PC-3 (cell line): Measurements from ENCODE around the gene HIP1R. TPM values are rescaled to one million over a fixed set of nuclear protein-coding genes. Genes with fewer than 3 reads are reported as not detected.
"Not testable (repeated sequence)": the region's sequence is repeated elsewhere in the genome, so short reads cannot be mapped to it uniquely, and the experiment has no call there.

Experiments
- ATAC-seq: fragments of 200-7000 bp; cut with Tn5 transposase; 2 replicates; pipeline ENCODE4 v1.9.1; 2020; ENCODE audit warnings: mild to moderate bottlenecking, moderate library complexity
- BruUV-seq: library from RNA; stranded (reverse); fragments of 400-500 nt; replicated peaks from 2 replicates; lab custom pipeline; 2021; lab: Mats Ljungman, UMichigan
- CTCF ChIA-PET: fragments of 300-600 bp; sonication (Branson Sonifier 250); formaldehyde crosslinking; loops from one replicate; lab custom pipeline; 2022; ENCODE audit warnings: antibody characterized with exemption; lab: Charles Lee
- POLR2A ChIA-PET: fragments of 300-600 bp; sonication (Branson Sonifier 250); formaldehyde crosslinking; loops from one replicate; lab custom pipeline; 2022; ENCODE audit warnings: antibody characterized with exemption; ENCODE audit not compliant: unreplicated experiment; lab: Charles Lee
- DNase-seq: peaks from one replicate; pipeline ENCODE4 v3.0.0-alpha.2; 2015
- H2AFZ ChIP-seq: fragments of 300-600 bp; sonication (generic); 2 replicates; pipeline ENCODE4 v1.6.0; 2016; ENCODE audit warnings: antibody characterized with exemption, low read length
- H3F3A ChIP-seq: fragments of 300-600 bp; sonication (generic); one replicate; pipeline ENCODE4 v1.6.0; 2017; ENCODE audit warnings: antibody characterized with exemption, low read length, control low read depth, mild to moderate bottlenecking; ENCODE audit not compliant: unreplicated experiment
- H3K27ac ChIP-seq: fragments of 300-600 bp; sonication (generic); 2 replicates; pipeline ENCODE4 v1.5.1; 2016; ENCODE audit warnings: mild to moderate bottlenecking, low read length
- H3K27me3 ChIP-seq: fragments of 300-600 bp; sonication (generic); 2 replicates; pipeline ENCODE4 v1.6.1; 2016; ENCODE audit warnings: low read length, mixed read lengths
- H3K36me3 ChIP-seq: fragments of 300-600 bp; sonication (generic); 2 replicates; pipeline ENCODE4 v1.6.1; 2016; ENCODE audit warnings: low read depth, mixed run types, low read length, mixed read lengths
- H3K4me1 ChIP-seq: fragments of 300-600 bp; sonication (generic); 2 replicates; pipeline ENCODE4 v1.5.1; 2016; ENCODE audit warnings: low read length; ENCODE audit not compliant: insufficient read depth
- H3K4me2 ChIP-seq: fragments of 300-600 bp; sonication (generic); 2 replicates; pipeline ENCODE4 v1.6.0; 2016; ENCODE audit warnings: low read length
- H3K4me3 ChIP-seq: fragments of 300-600 bp; sonication (generic); 2 replicates; pipeline ENCODE4 v1.5.1; 2016; ENCODE audit warnings: mild to moderate bottlenecking, low read length, mixed read lengths
- H3K79me2 ChIP-seq: fragments of 300-600 bp; sonication (generic); 2 replicates; pipeline ENCODE4 v1.6.1; 2017; ENCODE audit warnings: low read length, mixed read lengths
- H3K9ac ChIP-seq: fragments of 300-600 bp; sonication (generic); 2 replicates; pipeline ENCODE4 v1.6.0; 2016; ENCODE audit warnings: mild to moderate bottlenecking, low read length
- H3K9me2 ChIP-seq: fragments of 300-600 bp; sonication (generic); replicated peaks from 2 replicates; pipeline ENCODE4 v1.6.1; 2016; ENCODE audit warnings: mixed run types, low read length, mixed read lengths
- H3K9me3 ChIP-seq: fragments of 300-600 bp; sonication (generic); 2 replicates; pipeline ENCODE4 v1.6.1; 2016; ENCODE audit warnings: low read length, mixed read lengths
- H4K20me1 ChIP-seq: fragments of 300-600 bp; sonication (generic); 2 replicates; pipeline ENCODE4 v1.6.1; 2016; ENCODE audit warnings: low read length, mixed read lengths
- EZH2 ChIP-seq: fragments of 300-600 bp; sonication (generic); IDR thresholded peaks from one replicate; pipeline ENCODE4 v1.6.1; 2017; ENCODE audit warnings: antibody characterized with exemption, mild to moderate bottlenecking, low read length; ENCODE audit not compliant: unreplicated experiment
- EZH2phosphoT487 ChIP-seq: fragments of 300-600 bp; sonication (generic); IDR thresholded peaks from 2 replicates; pipeline ENCODE4 v1.6.1; 2018; ENCODE audit warnings: mild to moderate bottlenecking, antibody characterized with exemption, low read length, borderline replicate concordance
- intact Hi-C: fragments of 100-400 bp; cut with micrococcal nuclease; formaldehyde crosslinking; loops from 2 replicates; pipeline ENCODE4 v1.9.0; 2023
- total RNA-seq: library from RNA; depleted of rRNA; stranded (reverse); fragments of >200 nt; gene quantifications from 2 replicates; pipeline ENCODE4 v1.2.3, GENCODE V29; 2014
- TF ChIP-seq, protein P1 (sequence below): fragments of 300-600 bp; sonication (generic); conservative IDR thresholded peaks from 2 replicates; pipeline ENCODE4 v1.5.1; 2017; ENCODE audit warnings: antibody characterized with exemption, low read depth, mild to moderate bottlenecking, low read length

The HIP1R gene
- total RNA-seq, 1 experiment from 2014 or later = 46.1 TPM

DNA sequence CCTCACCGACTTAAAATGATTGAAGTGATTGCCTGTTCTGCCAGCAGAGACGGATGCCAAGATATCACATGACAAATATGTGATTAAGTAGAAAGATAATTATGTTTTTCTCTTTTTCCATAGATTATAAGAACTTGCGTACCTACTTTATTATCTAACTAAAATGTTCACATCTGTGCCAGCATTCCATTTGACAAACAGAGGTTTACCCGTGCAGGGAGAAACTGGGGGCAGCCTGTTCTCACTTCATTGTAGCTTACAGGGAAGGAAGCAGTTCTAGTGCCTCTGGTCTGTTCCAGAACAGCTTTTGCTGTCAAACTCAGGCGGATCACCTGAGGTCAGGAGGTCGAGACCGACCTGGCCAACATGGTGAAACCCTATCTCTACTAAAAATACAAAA, 31.3 kb upstream of the HIP1R start:
- H3K27me3 ChIP-seq = no peaks in the 10 kb centered on the region
- CTCF ChIA-PET = no interaction called here

DNA sequence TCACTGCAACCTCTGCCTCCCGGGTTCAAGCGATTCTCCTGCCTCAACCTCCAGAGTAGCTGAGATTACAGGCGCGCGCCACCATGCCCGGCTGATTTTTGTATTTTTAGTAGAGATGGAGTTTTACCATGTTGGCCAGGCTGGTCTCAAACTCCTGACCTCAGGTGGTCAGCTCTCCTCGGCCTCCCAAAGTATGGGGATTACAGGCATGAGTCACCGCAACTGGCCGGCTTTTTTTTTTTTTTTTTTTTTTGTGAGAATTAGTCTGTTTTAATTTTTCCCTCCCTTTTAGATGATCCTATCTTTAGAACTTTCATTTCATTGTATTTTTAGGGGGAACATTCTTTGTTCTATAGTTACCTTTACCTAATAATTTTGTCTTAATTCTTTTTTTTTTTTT, 30.3 kb upstream of the HIP1R start:
- H3K4me1 ChIP-seq, H3K27ac ChIP-seq, H3K4me2 ChIP-seq, H3K9me3 ChIP-seq, H3K4me3 ChIP-seq, H3K79me2 ChIP-seq, H2AFZ ChIP-seq, H4K20me1 ChIP-seq, DNase-seq, CTCF ChIA-PET, H3K9ac ChIP-seq, intact Hi-C loops, BruUV-seq, H3K36me3 ChIP-seq, H3K27me3 ChIP-seq, H3F3A ChIP-seq, ATAC-seq, H3K9me2 ChIP-seq: not testable (repeated sequence)
- POLR2A ChIA-PET = interaction anchor here (0.7 kb wide), 1 partner anchor 25 kb away, joined by 8 read pairs; no protein-coding TSS in a partner anchor

More for the DNA sequence above, 31.3 kb upstream of the HIP1R start:
- no peaks in the 10 kb centered on the region for H3K79me2 ChIP-seq
- no peaks in the 10 kb centered on the region for H3F3A ChIP-seq
- TF ChIP-seq EZH2phosphoT487 (no peak), EZH2 (no peak)
- TF ChIP-seq, protein P1, sequence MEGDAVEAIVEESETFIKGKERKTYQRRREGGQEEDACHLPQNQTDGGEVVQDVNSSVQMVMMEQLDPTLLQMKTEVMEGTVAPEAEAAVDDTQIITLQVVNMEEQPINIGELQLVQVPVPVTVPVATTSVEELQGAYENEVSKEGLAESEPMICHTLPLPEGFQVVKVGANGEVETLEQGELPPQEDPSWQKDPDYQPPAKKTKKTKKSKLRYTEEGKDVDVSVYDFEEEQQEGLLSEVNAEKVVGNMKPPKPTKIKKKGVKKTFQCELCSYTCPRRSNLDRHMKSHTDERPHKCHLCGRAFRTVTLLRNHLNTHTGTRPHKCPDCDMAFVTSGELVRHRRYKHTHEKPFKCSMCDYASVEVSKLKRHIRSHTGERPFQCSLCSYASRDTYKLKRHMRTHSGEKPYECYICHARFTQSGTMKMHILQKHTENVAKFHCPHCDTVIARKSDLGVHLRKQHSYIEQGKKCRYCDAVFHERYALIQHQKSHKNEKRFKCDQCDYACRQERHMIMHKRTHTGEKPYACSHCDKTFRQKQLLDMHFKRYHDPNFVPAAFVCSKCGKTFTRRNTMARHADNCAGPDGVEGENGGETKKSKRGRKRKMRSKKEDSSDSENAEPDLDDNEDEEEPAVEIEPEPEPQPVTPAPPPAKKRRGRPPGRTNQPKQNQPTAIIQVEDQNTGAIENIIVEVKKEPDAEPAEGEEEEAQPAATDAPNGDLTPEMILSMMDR = no peak
- BruUV-seq = no TSS peak
- POLR2A ChIA-PET = no interaction called here
- no peak overlapping the region for H3K27ac ChIP-seq
- H3K9ac ChIP-seq = no peak overlapping the region
- no peak overlapping the region for H2AFZ ChIP-seq
- ATAC-seq (no peak), DNase-seq (no peak)
- no peak overlapping the region for H3K4me2 ChIP-seq
- peaks cover 2% of the 10 kb centered on the region; the same call in 1 of the 2 replicates for H3K4me1 ChIP-seq
- intact Hi-C loops = no loop called here
- no peaks in the 10 kb centered on the region for H3K36me3 ChIP-seq
- no peaks in the 10 kb centered on the region for H3K9me3 ChIP-seq
- no peaks in the 10 kb centered on the region for H4K20me1 ChIP-seq
- H3K4me3 ChIP-seq = no peak overlapping the region
- no peaks in the 10 kb centered on the region for H3K9me2 ChIP-seq

DNA sequence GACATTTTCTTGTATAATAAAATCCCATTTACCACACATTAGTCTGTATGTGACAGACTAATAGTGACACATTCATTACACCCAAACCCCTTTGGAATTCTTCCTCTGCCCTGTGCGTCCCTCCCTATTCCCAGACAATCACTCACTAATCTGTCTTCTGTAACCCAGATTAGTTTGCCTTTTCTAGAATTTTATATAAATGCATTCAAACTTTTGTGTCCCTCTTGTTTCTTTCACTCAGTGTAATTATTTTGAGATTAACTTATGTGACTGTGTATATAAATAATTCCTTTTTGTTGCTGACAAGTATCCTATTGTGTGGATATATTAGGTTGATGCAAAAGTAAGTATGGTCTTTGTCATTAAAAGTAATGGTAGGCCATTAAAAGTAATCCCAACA, 27.6 kb upstream of the HIP1R start:
- CTCF ChIA-PET = no interaction called here
- intact Hi-C loops = no loop called here
- no peak overlapping the region for H3K9ac ChIP-seq

More for the DNA sequence above, 27.6 kb upstream of the HIP1R start:
- DNase-seq (no peak), ATAC-seq (no peak)
- H3K36me3 ChIP-seq = no peaks in the 10 kb centered on the region
- no peaks in the 10 kb centered on the region for H3K9me3 ChIP-seq
- no peaks in the 10 kb centered on the region for H3K9me2 ChIP-seq
- BruUV-seq = no TSS peak
- H4K20me1 ChIP-seq = no peaks in the 10 kb centered on the region
- H3K4me1 ChIP-seq = peaks cover 3% of the 10 kb centered on the region; the same call in 1 of the 2 replicates
- H3K4me2 ChIP-seq = no peak overlapping the region
- POLR2A ChIA-PET = no interaction called here
- H3K4me3 ChIP-seq = no peak overlapping the region
- no peaks in the 10 kb centered on the region for H3K79me2 ChIP-seq
- H3F3A ChIP-seq = no peaks in the 10 kb centered on the region
- TF ChIP-seq EZH2phosphoT487 = no peak
- TF ChIP-seq EZH2 = no peak
- TF ChIP-seq, protein P1 = no peak
- no peak overlapping the region for H3K27ac ChIP-seq
- no peaks in the 10 kb centered on the region for H3K27me3 ChIP-seq
- H2AFZ ChIP-seq = no peak overlapping the region
